ENCODE results near the gene NPW. TPM values are rescaled to one million over a fixed set of nuclear protein-coding genes. Genes with fewer than 3 reads are reported as not detected.
A peak's percentile ranks its signal among the peaks of the same experiment; 100 is the strongest.

Gene NPW
- total and polyA plus RNA-seq, 3 donors from 2014 or later, result 3.9 to 8.2 (median 7.3) TPM

DNA sequence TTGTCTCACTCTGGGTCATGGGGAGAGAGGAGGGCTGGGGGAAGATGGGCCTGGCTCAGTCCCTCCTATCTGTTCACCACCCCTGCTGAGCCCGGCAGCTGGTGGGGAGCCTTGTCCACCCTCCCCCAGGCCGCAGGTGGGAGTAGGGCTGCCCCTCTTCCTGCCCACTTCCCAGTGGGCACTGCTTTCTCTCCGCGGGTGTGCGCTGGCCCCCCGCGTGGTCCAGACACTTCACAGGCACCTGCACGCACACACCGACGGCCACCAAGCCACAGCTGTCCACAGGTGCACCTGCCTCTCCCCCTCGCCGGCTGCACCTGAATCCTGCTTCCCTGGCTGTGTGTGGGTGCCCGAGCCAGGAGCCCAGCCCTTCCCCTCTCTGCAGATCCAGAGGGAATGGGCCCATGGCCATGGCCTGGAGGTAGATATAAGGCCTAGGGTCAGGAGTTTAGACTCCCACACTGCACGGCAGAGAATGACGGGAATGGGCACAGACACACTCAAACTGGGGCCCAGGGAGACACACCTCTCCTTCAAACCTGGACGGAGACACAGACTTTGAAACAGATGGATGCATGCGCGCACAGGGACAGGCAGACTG lies 9.1 kb downstream of the NPW start:
- H3K4me3 ChIP-seq, result no peak overlapping the region
- no peak for DNase-seq
- WGBS, 2 donors, result 77 to 89% methylated on average over 18 of the region's 18 CpGs
- intact Hi-C loops (cut with DNase I; ENCODE audit: low total_unique reads), result loop anchor here (5.0 to 10.0 kb wide), 2 partner anchors 56 to 114 kb away; no protein-coding TSS in a partner anchor
- peak overlapping the region in 1 of 2 donors; percentile 64 for H3K27ac ChIP-seq
- H3K4me1 ChIP-seq, result peaks cover 27% of the 10 kb centered on the region
- TF ChIP-seq CTCF (IDR thresholded peaks at IDR 0.05), result no peak
- TF ChIP-seq POLR2A (IDR thresholded peaks at IDR 0.05), result no peak
- H3K36me3 ChIP-seq (ENCODE audit: low read depth, missing control alignments), result no peaks in the 10 kb centered on the region
- no peaks in the 10 kb centered on the region for H3K27me3 ChIP-seq
- H3K9me3 ChIP-seq, result no peaks in the 10 kb centered on the region

DNA sequence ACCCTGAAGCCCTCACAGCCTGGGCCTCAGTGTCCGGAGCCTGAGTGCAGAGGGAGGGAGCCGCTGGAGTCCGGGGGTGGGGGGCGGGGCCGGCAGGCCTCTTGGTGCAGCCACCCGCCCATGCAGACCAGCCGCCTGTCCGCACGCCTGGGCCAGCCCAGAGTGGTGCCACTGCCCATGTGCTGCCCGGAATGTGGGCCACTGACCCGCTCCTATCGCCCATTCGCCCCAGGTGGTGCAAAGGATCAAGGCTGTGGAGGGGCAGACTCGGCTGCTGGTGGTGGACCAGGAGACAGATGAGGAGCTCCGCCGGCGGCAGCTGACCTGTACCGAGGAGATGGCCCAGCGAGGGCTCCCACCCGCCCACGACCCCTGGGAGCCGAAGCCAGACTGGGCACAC lies 9.8 kb downstream of the NPW start:
- H3K4me1 ChIP-seq, result peaks cover 25% of the 10 kb centered on the region
- H3K36me3 ChIP-seq (ENCODE audit: low read depth, missing control alignments), result no peaks in the 10 kb centered on the region
- TF ChIP-seq CTCF (IDR thresholded peaks at IDR 0.05) (no peak), POLR2A (IDR thresholded peaks at IDR 0.05) (no peak)
- peak overlapping the region in 1 of 2 donors; percentile 36 for H3K27ac ChIP-seq
- no peaks in the 10 kb centered on the region for H3K9me3 ChIP-seq
- intact Hi-C loops (cut with DNase I; ENCODE audit: low total_unique reads), result loop anchor here (5.0 to 10.0 kb wide), 2 partner anchors 55 to 113 kb away; no protein-coding TSS in a partner anchor
- H3K27me3 ChIP-seq, result no peaks in the 10 kb centered on the region
- 70 to 80% methylated on average over 1 to 22 of the region's 22 CpGs for WGBS, 2 donors
- DNase-seq, result no peak
- no peak overlapping the region for H3K4me3 ChIP-seq

- no peaks in the 10 kb centered on the region for H3K36me3 ChIP-seq (ENCODE audit: low read depth, missing control alignments)
- no peak for DNase-seq
- H3K27me3 ChIP-seq, result no peaks in the 10 kb centered on the region
- TF ChIP-seq POLR2A (IDR thresholded peaks at IDR 0.05) (no peak), CTCF (IDR thresholded peaks at IDR 0.05) (no peak)
- H3K4me3 ChIP-seq, result no peak overlapping the region
- H3K4me1 ChIP-seq, result peaks cover 30% of the 10 kb centered on the region
- intact Hi-C loops (cut with DNase I; ENCODE audit: low total_unique reads), result no loop called here
- H3K27ac ChIP-seq, result peak overlapping the region in 1 of 2 donors; percentile 36
- H3K9me3 ChIP-seq, result no peaks in the 10 kb centered on the region
- WGBS, 2 donors, result 92 to 100% methylated on average over 1 to 11 of the region's 11 CpGs
These were observed 10.5 kb downstream of the NPW start for GRCh38 chr16:2030036-2030435.

DNA sequence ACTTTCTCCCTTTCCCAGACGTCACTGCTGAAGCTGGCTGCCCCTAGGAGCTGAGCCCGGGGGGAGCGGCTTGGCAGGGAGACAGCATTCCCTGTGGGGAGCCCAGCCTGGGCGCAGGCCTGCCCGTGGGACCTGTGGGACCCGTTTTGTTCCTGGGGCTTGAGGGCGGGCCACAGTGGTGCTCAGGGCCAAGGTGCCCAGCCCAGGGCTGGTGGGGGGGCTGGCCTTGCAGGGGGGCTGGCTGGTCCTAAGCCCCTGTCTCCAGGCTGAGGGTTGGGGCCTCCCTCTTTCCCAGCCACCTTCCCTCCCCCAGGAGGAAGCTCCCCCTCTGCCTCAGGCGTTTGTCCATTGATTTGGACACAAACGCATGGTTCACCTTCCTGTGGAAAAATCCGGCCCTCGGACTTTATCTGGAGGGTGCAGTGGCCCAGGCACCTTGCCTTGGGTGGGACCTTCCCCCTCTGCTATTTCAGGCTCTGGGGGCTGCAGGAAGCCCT lies 11.5 kb downstream of the NPW start:
- intact Hi-C loops (cut with DNase I; ENCODE audit: low total_unique reads), result no loop called here
- H3K4me1 ChIP-seq, result peaks cover 39% of the 10 kb centered on the region

More for the DNA sequence above, 11.5 kb downstream of the NPW start:
- H3K9me3 ChIP-seq, result no peaks in the 10 kb centered on the region
- H3K36me3 ChIP-seq (ENCODE audit: low read depth, missing control alignments), result no peaks in the 10 kb centered on the region
- H3K27ac ChIP-seq, result peak overlapping the region in 1 of 2 donors; percentile 36
- H3K4me3 ChIP-seq, result no peak overlapping the region
- WGBS, 2 donors, result 84% methylated on average over 10 to 11 of the region's 11 CpGs
- DNase-seq, result no peak
- TF ChIP-seq CTCF (IDR thresholded peaks at IDR 0.05) (no peak), POLR2A (IDR thresholded peaks at IDR 0.05) (no peak)
- H3K27me3 ChIP-seq, result no peaks in the 10 kb centered on the region
